Mesenchymal stem cell (in vitro differentiated cells and primary cell): ENCODE measurements around the gene ACSM2B.

Experiments
- DNase-seq: peaks from one replicate; pipeline ENCODE4 v3.0.0-alpha.2; 2013
- H2AFZ ChIP-seq: one replicate; pipeline ENCODE4 v1.6.1; 2013; ENCODE audit warnings: low read depth, mild to moderate bottlenecking, control low read depth, inconsistent platforms, low read length, moderate library complexity
- H2AK5ac ChIP-seq: 2 replicates; pipeline ENCODE4 v1.6.1; 2013; ENCODE audit warnings: low read length, moderate library complexity, mild to moderate bottlenecking, inconsistent platforms; ENCODE audit not compliant: severe bottlenecking
- H2BK120ac ChIP-seq: one replicate; pipeline ENCODE4 v1.6.1; 2013; ENCODE audit warnings: low read depth, mild to moderate bottlenecking, inconsistent platforms, low read length, moderate library complexity
- H2BK12ac ChIP-seq, 2 experiments: one replicate each; pipeline ENCODE4 v1.6.1; 2013; ENCODE audit warnings: inconsistent platforms in 2 of 2, low read length in 2 of 2, mild to moderate bottlenecking in 2 of 2, moderate library complexity in 2 of 2, control low read depth in 1 of 2
- H2BK15ac ChIP-seq: one replicate; pipeline ENCODE4 v1.6.1; 2013; ENCODE audit warnings: mild to moderate bottlenecking, low read depth, inconsistent platforms; ENCODE audit not compliant: poor library complexity, severe bottlenecking
- H2BK5ac ChIP-seq: 2 replicates; pipeline ENCODE4 v1.6.1; 2013; ENCODE audit warnings: low read depth, mild to moderate bottlenecking, low read length, control low read depth, inconsistent platforms; ENCODE audit not compliant: poor library complexity, severe bottlenecking
- H3K14ac ChIP-seq, 2 experiments: one replicate each; pipeline ENCODE4 v1.6.1; 2013; ENCODE audit warnings: inconsistent platforms in 2 of 2, low read length in 2 of 2, control low read depth in 1 of 2, mild to moderate bottlenecking in 1 of 2, moderate library complexity in 1 of 2
- H3K18ac ChIP-seq, 2 experiments: one replicate each; pipeline ENCODE4 v1.6.1; 2013; ENCODE audit warnings: inconsistent platforms in 2 of 2, low read length in 2 of 2, control low read depth in 1 of 2, low read depth in 1 of 2, mild to moderate bottlenecking in 1 of 2
- H3K23ac ChIP-seq, 2 experiments: one replicate each; pipeline ENCODE4 v1.6.1; 2013; ENCODE audit warnings: inconsistent platforms in 2 of 2, low read length in 2 of 2, mild to moderate bottlenecking in 2 of 2, moderate library complexity in 2 of 2, control low read depth in 1 of 2
- H3K27ac ChIP-seq: 2 replicates; pipeline ENCODE4 v1.5.1; 2013; ENCODE audit warnings: mild to moderate bottlenecking, moderate library complexity, low read length, control low read depth, inconsistent platforms; ENCODE audit not compliant: poor library complexity, severe bottlenecking
- H3K27me3 ChIP-seq, 2 experiments: 2 replicates each; pipeline versions ENCODE4 v1.6.1 to v1.7.0; 2013; ENCODE audit warnings: low read length in 2 of 2, mild to moderate bottlenecking in 2 of 2, moderate library complexity in 2 of 2, control low read depth in 1 of 2, inconsistent platforms in 1 of 2; ENCODE audit not compliant: control insufficient read depth in 1 of 2, insufficient read depth in 1 of 2
- H3K36me3 ChIP-seq, 2 experiments: 2 replicates each; pipeline versions ENCODE4 v1.6.1 to v1.7.0; 2013; ENCODE audit warnings: low read length in 2 of 2, control low read depth in 1 of 2, inconsistent platforms in 1 of 2, low read depth in 1 of 2, mild to moderate bottlenecking in 1 of 2; ENCODE audit not compliant: insufficient read depth in 2 of 2, control insufficient read depth in 1 of 2
- H3K4ac ChIP-seq, 2 experiments: one replicate each; pipeline ENCODE4 v1.6.1; 2013; ENCODE audit warnings: inconsistent platforms in 2 of 2, low read length in 2 of 2, mild to moderate bottlenecking in 2 of 2, moderate library complexity in 2 of 2, control low read depth in 1 of 2, low read depth in 1 of 2
- H3K4me1 ChIP-seq: 2 replicates; pipeline ENCODE4 v1.6.1; 2013; ENCODE audit warnings: low read depth, low read length, control low read depth; ENCODE audit not compliant: control insufficient read depth, insufficient read depth
- H3K4me2 ChIP-seq: 2 replicates; pipeline ENCODE4 v1.6.1; 2013; ENCODE audit warnings: low read length, mild to moderate bottlenecking, inconsistent platforms; ENCODE audit not compliant: poor library complexity, severe bottlenecking
- H3K4me3 ChIP-seq, 2 experiments: 2 replicates each; pipeline versions ENCODE4 v1.5.1 to v1.7.0; 2013; ENCODE audit warnings: low read length in 2 of 2, mild to moderate bottlenecking in 2 of 2, control low read depth in 1 of 2, low read depth in 1 of 2; ENCODE audit not compliant: insufficient read depth in 1 of 2
- H3K79me1 ChIP-seq: replicated peaks from 2 replicates; pipeline ENCODE4 v1.6.1; 2013; ENCODE audit warnings: mild to moderate bottlenecking, control low read depth, low read length, inconsistent platforms; ENCODE audit not compliant: poor library complexity, severe bottlenecking
- H3K9ac ChIP-seq: 2 replicates; pipeline ENCODE4 v1.7.0; 2013; ENCODE audit warnings: mild to moderate bottlenecking, low read length, moderate library complexity
- H3K9me3 ChIP-seq: 2 replicates; pipeline ENCODE4 v1.7.0; 2013; ENCODE audit warnings: mild to moderate bottlenecking, low read length; ENCODE audit not compliant: control insufficient read depth
- H4K8ac ChIP-seq: one replicate; pipeline ENCODE4 v1.6.1; 2013; ENCODE audit warnings: inconsistent platforms, mild to moderate bottlenecking, low read length, moderate library complexity
- H4K91ac ChIP-seq: one replicate; pipeline ENCODE4 v1.6.1; 2013; ENCODE audit warnings: mild to moderate bottlenecking, low read length, inconsistent platforms
- WGBS: methylation state at CpG from one replicate; pipeline ENCODE4 v1.1.7; 2013; ENCODE audit warnings: mixed read lengths; 5-methylcytosine and 5-hydroxymethylcytosine counted together

ACSM2B gene

GRCh38 chr16:20614186-20615141, 38.3 kb upstream of the ACSM2B start:
- Histone ChIP-seq H4K8ac (no peak overlapping the region), H3K4ac (no peak overlapping the region), H3K9me3 (no peaks in the 10 kb centered on the region), H3K23ac (no peak overlapping the region), H3K18ac (no peak overlapping the region), H2AK5ac (no peak overlapping the region), H2BK15ac (no peak overlapping the region), H2BK12ac (no peak overlapping the region), H3K4me2 (no peak overlapping the region), H4K91ac (no peak overlapping the region), H3K79me1 (no peaks in the 10 kb centered on the region), H2AFZ (no peak overlapping the region), H3K4me3 (no peak overlapping the region), H3K36me3 (no peaks in the 10 kb centered on the region), H3K27ac (no peak overlapping the region), H3K4me1 (no peaks in the 10 kb centered on the region), H3K27me3 (no peaks in the 10 kb centered on the region), H3K14ac (no peak overlapping the region), H3K9ac (no peak overlapping the region), H2BK5ac (no peak overlapping the region), H2BK120ac (no peak overlapping the region)
- DNase-seq: no peak
- WGBS: 64% methylated on average over 3 of the region's 3 CpGs

- Histone ChIP-seq H3K9ac (no peak overlapping the region), H3K79me1 (no peaks in the 10 kb centered on the region), H2AFZ (no peak overlapping the region), H2BK15ac (no peak overlapping the region), H3K4me1 (no peaks in the 10 kb centered on the region), H3K4ac (no peak overlapping the region), H3K4me2 (no peak overlapping the region), H3K14ac (no peak overlapping the region), H4K8ac (no peak overlapping the region), H3K18ac (no peak overlapping the region), H3K4me3 (no peak overlapping the region), H3K9me3 (no peaks in the 10 kb centered on the region), H2BK120ac (no peak overlapping the region), H3K36me3 (no peaks in the 10 kb centered on the region), H2BK12ac (no peak overlapping the region), H3K27ac (no peak overlapping the region), H3K27me3 (no peaks in the 10 kb centered on the region), H4K91ac (no peak overlapping the region), H2BK5ac (no peak overlapping the region), H2AK5ac (no peak overlapping the region), H3K23ac (no peak overlapping the region)
- no peak for DNase-seq
- WGBS: 72% methylated on average over 7 of the region's 7 CpGs
These were observed 37.5 kb upstream of the ACSM2B start for GRCh38 chr16:20613481-20614185.

GRCh38 chr16:20612551-20613480, 36.6 kb upstream of the ACSM2B start:
- no peak overlapping the region for H2AFZ ChIP-seq
- H3K4me3 ChIP-seq: no peak overlapping the region
- no peak overlapping the region for H3K9ac ChIP-seq
- H2BK12ac ChIP-seq: no peak overlapping the region
- no peak overlapping the region for H3K27ac ChIP-seq
- H2BK5ac ChIP-seq: no peak overlapping the region
- H4K91ac ChIP-seq: no peak overlapping the region
- H3K4me2 ChIP-seq: no peak overlapping the region
- WGBS: 67% methylated on average over 9 of the region's 9 CpGs
- no peak overlapping the region for H3K18ac ChIP-seq
- H3K79me1 ChIP-seq: no peaks in the 10 kb centered on the region
- H3K14ac ChIP-seq: no peak overlapping the region
- no peak overlapping the region for H2BK15ac ChIP-seq
- H3K23ac ChIP-seq: no peak overlapping the region
- no peaks in the 10 kb centered on the region for H3K27me3 ChIP-seq
- H2BK120ac ChIP-seq: no peak overlapping the region
- no peaks in the 10 kb centered on the region for H3K4me1 ChIP-seq
- H3K36me3 ChIP-seq: no peaks in the 10 kb centered on the region
- H2AK5ac ChIP-seq: no peak overlapping the region
- no peak overlapping the region for H3K4ac ChIP-seq
- H3K9me3 ChIP-seq: no peaks in the 10 kb centered on the region
- no peak for DNase-seq
- no peak overlapping the region for H4K8ac ChIP-seq
